ENCODE data around the gene GRK6.

Gene GRK6

GRCh38 chr5:177455036-177455660 lies 28.7 kb downstream of the GRK6 start:
- H3K9me3 ChIP-seq: no peaks in the 10 kb centered on the region
- H3K4me1 ChIP-seq: peaks cover 0 to 45% (median 31%) of the 10 kb centered on the region in 4 donors
- peak overlapping the region; percentile 62 to 79 for H3K27ac ChIP-seq
- DNase-seq: peak; percentile 65 to 88
- TF ChIP-seq CTCF (IDR thresholded peaks at IDR 0.05): peak; percentile 60 to 75
- H3K27me3 ChIP-seq: peaks cover 0 to 26% of the 10 kb centered on the region in 2 donors
- H3K36me3 ChIP-seq: peaks cover 0 to 24% (median 23%) of the 10 kb centered on the region in 3 donors
- intact Hi-C loops (cut with DNase I; ENCODE audit: low total_unique reads): loop anchor here (2.0 kb wide), 2 partner anchors 44 to 50 kb away; no protein-coding TSS in a partner anchor
- H3K4me3 ChIP-seq: peak overlapping the region; percentile 56 to 62

DNA sequence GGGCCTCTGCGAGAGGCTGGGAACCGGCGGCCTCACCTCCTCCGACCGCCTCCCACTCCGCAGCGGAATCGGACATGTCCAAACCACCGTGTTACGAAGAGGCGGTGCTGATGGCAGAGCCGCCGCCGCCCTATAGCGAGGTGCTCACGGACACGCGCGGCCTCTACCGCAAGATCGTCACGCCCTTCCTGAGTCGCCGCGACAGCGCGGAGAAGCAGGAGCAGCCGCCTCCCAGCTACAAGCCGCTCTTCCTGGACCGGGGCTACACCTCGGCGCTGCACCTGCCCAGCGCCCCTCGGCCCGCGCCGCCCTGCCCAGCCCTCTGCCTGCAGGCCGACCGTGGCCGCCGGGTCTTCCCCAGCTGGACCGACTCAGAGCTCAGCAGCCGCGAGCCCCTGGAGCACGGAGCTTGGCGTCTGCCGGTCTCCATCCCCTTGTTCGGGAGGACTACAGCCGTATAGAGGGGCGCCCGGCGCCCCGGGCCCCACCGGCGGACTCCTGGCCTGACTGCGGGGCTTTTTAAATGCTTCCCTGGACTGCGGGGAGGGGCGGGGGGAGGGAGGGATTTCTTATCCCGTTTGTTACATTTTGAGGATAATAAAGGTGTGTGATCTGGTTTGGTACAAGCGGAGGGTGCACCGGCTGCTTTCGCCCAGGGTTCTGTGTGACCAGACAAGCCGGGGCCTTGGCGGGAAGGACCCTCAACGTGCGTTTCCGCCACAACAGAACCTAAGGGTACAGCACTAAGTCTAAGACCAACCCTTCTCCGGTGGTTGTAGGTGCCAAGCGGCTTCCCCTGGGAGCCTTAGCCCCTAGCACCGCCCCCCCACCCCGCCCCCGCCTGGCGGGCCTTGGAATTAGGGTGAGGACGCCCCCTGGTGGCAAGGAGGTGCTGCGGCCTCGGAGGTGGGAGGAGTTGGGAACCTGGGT lies 29.4 kb downstream of the GRK6 start:
- peak; percentile 77 to 97 for TF ChIP-seq CTCF (IDR thresholded peaks at IDR 0.05)
- peaks cover 0 to 30% (median 27%) of the 10 kb centered on the region in 3 donors for H3K36me3 ChIP-seq
- peaks cover 0 to 18% of the 10 kb centered on the region in 2 donors for H3K27me3 ChIP-seq
- peaks cover 0 to 45% (median 31%) of the 10 kb centered on the region in 4 donors for H3K4me1 ChIP-seq
- H3K27ac ChIP-seq: peak overlapping the region; percentile 62 to 79
- no peaks in the 10 kb centered on the region for H3K9me3 ChIP-seq
- peak overlapping the region; percentile 56 to 62 for H3K4me3 ChIP-seq
- intact Hi-C loops (cut with DNase I; ENCODE audit: low total_unique reads): loop anchor here (2.0 kb wide), 3 partner anchors 37 to 51 kb away; no protein-coding TSS in a partner anchor
- DNase-seq: peak; percentile 94 to 97

DNA sequence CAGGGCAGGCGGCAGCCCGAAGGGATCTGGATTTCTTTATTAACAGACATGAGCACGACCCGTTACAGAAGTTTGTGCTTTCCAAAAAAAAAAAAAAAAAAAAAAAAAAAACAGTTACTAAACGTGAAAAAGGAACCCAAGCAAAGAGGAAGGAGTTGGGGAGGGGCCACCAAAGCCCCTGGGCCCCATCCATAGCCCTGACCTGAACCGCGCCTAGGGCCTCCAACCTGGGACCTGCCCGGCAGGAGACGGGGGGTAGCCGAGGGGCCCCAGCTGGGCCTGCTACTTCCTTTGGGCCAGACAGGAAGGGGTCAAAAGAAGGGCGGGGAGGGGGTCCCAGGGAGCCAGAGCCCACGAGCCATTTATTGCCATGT lies 30.1 kb downstream of the GRK6 start:
- no peak for DNase-seq
- Histone ChIP-seq H3K36me3 (peaks cover 0 to 30% (median 27%) of the 10 kb centered on the region in 3 donors), H3K9me3 (no peaks in the 10 kb centered on the region), H3K27me3 (peaks cover 0 to 16% of the 10 kb centered on the region in 2 donors), H3K27ac (peak overlapping the region; percentile 62 to 79), H3K4me1 (peaks cover 0 to 45% (median 31%) of the 10 kb centered on the region in 4 donors), H3K4me3 (no peak overlapping the region)
- intact Hi-C loops (cut with DNase I; ENCODE audit: low total_unique reads): loop anchor here (2.0 kb wide), 1 partner anchor 36 kb away; no protein-coding TSS in a partner anchor
- TF ChIP-seq CTCF (IDR thresholded peaks at IDR 0.05): no peak

GRCh38 chr5:177456976-177457851 lies 30.7 kb downstream of the GRK6 start:
- DNase-seq: peak; percentile 90 to 94
- intact Hi-C loops (cut with DNase I; ENCODE audit: low total_unique reads): loop anchor here (2.0 kb wide), 1 partner anchor 36 kb away; no protein-coding TSS in a partner anchor
- peak; percentile 86 to 92 for TF ChIP-seq CTCF (IDR thresholded peaks at IDR 0.05)
- Histone ChIP-seq H3K4me3 (no peak overlapping the region), H3K27ac (peak overlapping the region; percentile 62 to 79), H3K9me3 (no peaks in the 10 kb centered on the region), H3K27me3 (peaks cover 0 to 10% of the 10 kb centered on the region in 2 donors), H3K36me3 (peaks cover 0 to 30% (median 30%) of the 10 kb centered on the region in 3 donors), H3K4me1 (peaks cover 0 to 45% (median 31%) of the 10 kb centered on the region in 4 donors)
